ENCODE measurements around the gene CLPTM1. TPM values are rescaled to one million over a fixed set of nuclear protein-coding genes. Genes with fewer than 3 reads are reported as not detected.

Gene CLPTM1
- polyA plus RNA-seq, 12 donors: 44.9 to 93.6 (median 54.1) TPM; not detected in 1

DNA sequence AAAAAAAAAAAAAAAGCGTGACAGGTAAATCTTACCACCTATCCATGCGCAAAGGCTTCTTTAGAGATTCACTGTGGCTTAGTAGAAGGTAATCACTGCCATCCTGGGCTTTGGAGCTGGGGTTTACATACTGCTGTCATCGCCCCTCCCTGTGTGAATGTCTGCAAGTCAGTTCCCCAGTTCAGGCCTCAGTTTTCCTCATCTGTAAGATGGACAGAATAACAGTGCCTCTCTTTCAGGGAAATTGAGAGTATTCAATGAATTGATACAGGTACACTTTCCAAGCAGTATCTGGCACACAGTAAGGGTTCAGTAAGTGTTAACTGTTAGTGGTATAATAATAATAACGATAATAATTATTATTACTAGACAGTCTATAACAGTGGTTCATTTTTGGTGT is 48.3 kb downstream of the CLPTM1 start:
- no peak for DNase-seq

GRCh38 chr19:45005787-45006186 is 50.6 kb downstream of the CLPTM1 start:
- DNase-seq: no peak

- no peak for DNase-seq
These were observed 53.4 kb downstream of the CLPTM1 start for GRCh38 chr19:45008552-45008951.

GRCh38 chr19:45009625-45010255 is 54.6 kb downstream of the CLPTM1 start:
- no peak for DNase-seq

- DNase-seq: no peak
These were observed 55.1 kb downstream of the CLPTM1 start for GRCh38 chr19:45010306-45010705.

DNA sequence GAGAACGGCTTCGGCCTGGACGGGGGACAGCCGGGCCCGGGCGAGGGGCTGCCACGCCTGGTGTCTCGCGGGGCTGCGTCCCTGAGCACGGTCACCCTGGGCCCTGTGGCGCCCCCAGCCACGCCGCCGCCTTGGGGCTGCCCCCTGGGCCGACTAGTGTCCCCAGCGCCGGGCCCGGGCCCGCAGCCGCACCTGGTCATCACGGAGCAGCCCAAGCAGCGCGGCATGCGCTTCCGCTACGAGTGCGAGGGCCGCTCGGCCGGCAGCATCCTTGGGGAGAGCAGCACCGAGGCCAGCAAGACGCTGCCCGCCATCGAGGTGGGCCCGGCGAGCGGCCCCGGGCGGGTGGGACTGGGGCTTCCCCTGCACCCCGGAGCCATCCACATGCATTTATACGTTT is 56.8 kb downstream of the CLPTM1 start:
- no peak for DNase-seq

GRCh38 chr19:45016388-45017314 is 61.5 kb downstream of the CLPTM1 start:
- DNase-seq: peak; percentile 52

DNA sequence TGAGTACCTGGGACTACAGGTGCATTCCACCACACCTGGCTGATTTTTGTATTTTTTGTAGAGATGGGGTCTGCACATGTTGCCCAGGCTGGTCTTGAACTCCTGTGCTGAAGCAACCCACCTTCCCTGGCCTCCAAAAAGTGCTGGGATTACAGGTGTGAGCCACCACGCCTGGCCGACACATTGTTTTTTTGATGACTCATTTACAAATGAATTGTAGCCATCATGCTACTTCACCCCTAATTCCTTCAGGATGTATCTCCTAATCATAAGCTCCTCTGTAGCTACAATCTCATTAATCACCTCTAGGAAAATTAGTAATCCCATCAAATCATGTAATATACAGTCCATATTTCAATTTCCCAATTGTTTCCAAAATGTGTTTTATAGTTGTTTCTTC is 64.0 kb downstream of the CLPTM1 start:
- DNase-seq: no peak

DNA sequence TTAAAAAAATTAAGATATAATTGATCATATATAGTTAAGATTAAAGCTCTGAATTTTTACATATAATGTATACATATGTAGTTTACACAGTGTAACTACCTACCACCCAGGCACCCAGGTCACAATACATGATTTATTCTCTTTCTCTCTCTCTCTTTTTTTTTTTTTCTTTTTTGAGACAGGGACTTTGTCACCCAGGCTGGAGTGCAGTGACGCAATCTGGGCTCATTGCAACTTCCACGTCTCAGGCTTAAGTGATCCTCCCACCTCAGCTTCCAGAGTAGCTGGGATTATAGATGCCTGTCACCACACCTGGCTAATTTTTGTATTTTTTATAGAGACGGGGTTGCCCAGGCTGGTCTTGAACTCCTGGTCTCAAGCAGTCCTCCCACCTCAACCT is 64.9 kb downstream of the CLPTM1 start:
- no peak for DNase-seq

DNA sequence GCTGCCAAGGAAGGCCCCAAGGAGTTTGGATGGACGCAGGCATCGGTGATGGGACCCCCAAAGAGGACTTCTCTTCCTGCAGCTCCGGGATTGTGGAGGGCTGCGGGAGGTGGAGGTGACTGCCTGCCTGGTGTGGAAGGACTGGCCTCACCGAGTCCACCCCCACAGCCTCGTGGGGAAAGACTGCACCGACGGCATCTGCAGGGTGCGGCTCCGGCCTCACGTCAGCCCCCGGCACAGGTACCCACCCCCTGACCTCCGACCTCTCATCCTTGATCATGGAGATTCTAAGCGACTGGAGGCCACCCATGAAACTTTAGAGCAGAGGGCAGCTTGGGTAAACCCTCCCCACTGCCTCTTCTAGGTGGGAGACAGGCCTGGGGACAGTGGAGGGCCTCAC is 66.8 kb downstream of the CLPTM1 start:
- DNase-seq: no peak

DNA sequence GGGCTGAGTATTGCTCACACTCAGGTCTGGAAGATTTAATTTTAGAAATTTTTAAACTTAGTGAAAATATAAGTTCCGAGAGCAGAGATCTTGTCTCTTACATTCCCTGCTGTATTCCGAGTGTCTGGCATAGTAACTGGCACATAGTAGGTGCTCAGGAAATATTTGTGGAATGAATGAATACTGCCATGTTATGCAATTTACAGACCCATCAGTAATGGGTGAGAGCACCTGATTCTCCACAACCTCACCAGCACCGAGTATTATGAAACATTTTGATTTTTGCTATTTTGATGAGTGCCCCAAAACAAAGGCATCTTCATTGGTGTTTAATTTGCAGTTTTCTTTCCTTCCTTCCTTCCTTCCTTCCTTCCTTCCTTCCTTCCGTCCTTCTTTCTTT is 67.9 kb downstream of the CLPTM1 start:
- no peak for DNase-seq

- no peak for DNase-seq
These were observed 70.1 kb downstream of the CLPTM1 start for GRCh38 chr19:45025264-45025663.

DNA sequence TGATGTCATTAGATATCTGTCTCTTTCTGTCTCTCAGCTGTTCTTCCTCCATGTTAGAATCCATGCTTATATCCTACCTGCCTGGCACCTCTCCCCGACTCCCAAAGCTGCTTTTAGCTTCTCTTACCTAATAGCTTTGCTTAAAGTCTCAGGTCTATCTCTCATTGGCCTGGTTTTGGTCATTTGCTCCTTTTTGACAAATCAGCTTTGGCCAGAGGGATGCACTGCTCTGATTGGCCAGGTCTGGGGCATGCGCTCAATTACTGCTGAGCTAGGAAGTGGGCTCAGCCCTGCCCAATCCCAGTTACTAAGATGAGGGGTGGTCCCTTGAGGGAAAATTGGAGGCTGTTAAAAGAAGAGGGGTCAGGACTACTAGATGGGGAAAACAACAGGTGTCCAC is 72.2 kb downstream of the CLPTM1 start:
- no peak for DNase-seq

DNA sequence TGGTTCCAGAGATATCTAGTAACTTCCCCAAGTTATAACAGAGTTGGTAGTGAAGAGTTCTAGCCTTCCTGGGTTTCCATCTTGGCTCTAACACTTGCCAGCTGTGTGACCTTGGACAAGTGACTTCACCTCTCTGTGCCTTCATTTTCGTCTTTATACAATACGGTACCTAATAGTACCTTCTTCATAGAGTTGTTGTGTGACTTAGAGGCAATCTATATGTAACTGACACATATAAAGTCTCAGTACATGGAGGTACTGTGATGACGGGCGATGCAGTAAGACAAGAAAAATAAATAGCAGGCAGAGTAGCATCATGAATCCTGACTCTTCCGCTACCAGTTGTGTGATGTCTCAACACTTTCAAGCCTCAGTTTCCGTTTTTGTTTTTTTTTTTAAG is 75.6 kb downstream of the CLPTM1 start:
- DNase-seq: no peak

DNA sequence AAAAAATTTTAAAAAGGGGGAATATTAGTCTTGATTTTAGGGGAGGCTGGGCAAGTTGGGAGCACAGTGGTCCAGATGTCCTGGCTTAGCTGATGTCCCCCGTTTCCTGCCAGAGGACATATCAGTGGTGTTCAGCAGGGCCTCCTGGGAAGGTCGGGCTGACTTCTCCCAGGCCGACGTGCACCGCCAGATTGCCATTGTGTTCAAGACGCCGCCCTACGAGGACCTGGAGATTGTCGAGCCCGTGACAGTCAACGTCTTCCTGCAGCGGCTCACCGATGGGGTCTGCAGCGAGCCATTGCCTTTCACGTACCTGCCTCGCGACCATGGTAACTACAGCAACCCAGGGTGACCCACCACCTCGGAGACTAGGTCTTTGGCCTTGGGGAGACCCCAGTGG is 77.2 kb downstream of the CLPTM1 start:
- DNase-seq: no peak

GRCh38 chr19:45035755-45036154 is 80.6 kb downstream of the CLPTM1 start:
- DNase-seq: no peak

DNA sequence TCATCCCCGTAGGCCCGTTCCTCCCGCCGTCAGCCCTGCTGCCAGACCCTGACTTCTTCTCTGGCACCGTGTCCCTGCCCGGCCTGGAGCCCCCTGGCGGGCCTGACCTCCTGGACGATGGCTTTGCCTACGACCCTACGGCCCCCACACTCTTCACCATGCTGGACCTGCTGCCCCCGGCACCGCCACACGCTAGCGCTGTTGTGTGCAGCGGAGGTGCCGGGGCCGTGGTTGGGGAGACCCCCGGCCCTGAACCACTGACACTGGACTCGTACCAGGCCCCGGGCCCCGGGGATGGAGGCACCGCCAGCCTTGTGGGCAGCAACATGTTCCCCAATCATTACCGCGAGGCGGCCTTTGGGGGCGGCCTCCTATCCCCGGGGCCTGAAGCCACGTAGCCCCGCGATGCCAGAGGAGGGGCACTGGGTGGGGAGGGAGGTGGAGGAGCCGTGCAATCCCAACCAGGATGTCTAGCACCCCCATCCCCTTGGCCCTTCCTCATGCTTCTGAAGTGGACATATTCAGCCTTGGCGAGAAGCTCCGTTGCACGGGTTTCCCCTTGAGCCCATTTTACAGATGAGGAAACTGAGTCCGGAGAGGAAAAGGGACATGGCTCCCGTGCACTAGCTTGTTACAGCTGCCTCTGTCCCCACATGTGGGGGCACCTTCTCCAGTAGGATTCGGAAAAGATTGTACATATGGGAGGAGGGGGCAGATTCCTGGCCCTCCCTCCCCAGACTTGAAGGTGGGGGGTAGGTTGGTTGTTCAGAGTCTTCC is 82.4 kb downstream of the CLPTM1 start:
- DNase-seq: no peak

GRCh38 chr19:45038931-45039893 is 84.0 kb downstream of the CLPTM1 start, which contains the start of gene CLASRP:
Gene CLASRP (plus strand): TSS chr19:45039045. CDS start chr19:45040213, 1,168 bp downstream.
- DNase-seq: peak; percentile 93

- no peak for DNase-seq
These were observed 85.0 kb downstream of the CLPTM1 start for GRCh38 chr19:45040059-45040771.

- DNase-seq: no peak
These were observed 85.9 kb downstream of the CLPTM1 start for GRCh38 chr19:45041125-45041524.
